Neural cell (in vitro differentiated cells): Measurements from ENCODE around the gene ZNRD2.

Experiments
- EZH2 ChIP-seq: fragments of 200-600, 300-800 bp; shearing (Covaris generic), sonication (generic); IDR thresholded peaks from 2 replicates; pipeline ENCODE4 v1.6.1; 2014; ENCODE audit warnings: antibody characterized with exemption, low read length, borderline replicate concordance, mild to moderate bottlenecking; ENCODE audit not compliant: insufficient read depth, poor library complexity, severe bottlenecking
- SMC3 ChIP-seq: fragments of 450-650 bp; conservative IDR thresholded peaks from 2 replicates; pipeline ENCODE4 v1.6.1; 2014; ENCODE audit warnings: antibody characterized with exemption, mild to moderate bottlenecking, moderate library complexity; ENCODE audit not compliant: poor library complexity
- TAF1 ChIP-seq: IDR thresholded peaks from 2 replicates; pipeline ENCODE4 v1.6.1; 2012; ENCODE audit warnings: low read depth
- TF ChIP-seq, protein P1 (sequence below): fragments of 450-650 bp; IDR thresholded peaks from 2 replicates; pipeline ENCODE4 v1.5.1; 2014; ENCODE audit warnings: antibody characterized with exemption, mild to moderate bottlenecking, moderate library complexity; ENCODE audit not compliant: poor library complexity, severe bottlenecking

DNA sequence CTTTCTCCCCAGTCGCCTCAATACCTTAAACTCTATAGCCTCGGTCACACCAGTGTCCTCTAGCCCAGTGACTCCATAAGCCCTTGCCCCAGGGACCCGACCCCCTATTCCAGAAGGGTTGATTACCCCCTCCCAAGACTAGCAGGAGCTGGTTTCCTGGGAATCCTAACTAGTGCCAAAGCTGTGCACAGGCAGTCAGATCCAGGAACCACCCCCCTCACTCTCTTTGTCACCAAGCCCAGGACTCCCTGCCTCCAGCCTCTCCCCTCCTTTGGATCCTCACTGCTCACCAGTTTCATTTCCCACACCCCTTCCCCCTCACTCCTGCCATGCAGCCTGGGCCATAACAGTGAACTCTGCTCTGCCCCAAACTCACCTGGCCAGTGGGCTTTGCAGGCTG is 21.9 kb upstream of the ZNRD2 start:
- TF ChIP-seq, protein P1, sequence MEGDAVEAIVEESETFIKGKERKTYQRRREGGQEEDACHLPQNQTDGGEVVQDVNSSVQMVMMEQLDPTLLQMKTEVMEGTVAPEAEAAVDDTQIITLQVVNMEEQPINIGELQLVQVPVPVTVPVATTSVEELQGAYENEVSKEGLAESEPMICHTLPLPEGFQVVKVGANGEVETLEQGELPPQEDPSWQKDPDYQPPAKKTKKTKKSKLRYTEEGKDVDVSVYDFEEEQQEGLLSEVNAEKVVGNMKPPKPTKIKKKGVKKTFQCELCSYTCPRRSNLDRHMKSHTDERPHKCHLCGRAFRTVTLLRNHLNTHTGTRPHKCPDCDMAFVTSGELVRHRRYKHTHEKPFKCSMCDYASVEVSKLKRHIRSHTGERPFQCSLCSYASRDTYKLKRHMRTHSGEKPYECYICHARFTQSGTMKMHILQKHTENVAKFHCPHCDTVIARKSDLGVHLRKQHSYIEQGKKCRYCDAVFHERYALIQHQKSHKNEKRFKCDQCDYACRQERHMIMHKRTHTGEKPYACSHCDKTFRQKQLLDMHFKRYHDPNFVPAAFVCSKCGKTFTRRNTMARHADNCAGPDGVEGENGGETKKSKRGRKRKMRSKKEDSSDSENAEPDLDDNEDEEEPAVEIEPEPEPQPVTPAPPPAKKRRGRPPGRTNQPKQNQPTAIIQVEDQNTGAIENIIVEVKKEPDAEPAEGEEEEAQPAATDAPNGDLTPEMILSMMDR = no peak
- TF ChIP-seq TAF1 (no peak), SMC3 (no peak), EZH2 (no peak)
